Left ventricle myocardium inferior (tissue), 1 donor: ENCODE results near the gene SGTB. TPM values are rescaled to one million over a fixed set of nuclear protein-coding genes. Genes with fewer than 3 reads are reported as not detected.
"Not testable (repeated sequence)": the region's sequence is repeated elsewhere in the genome, so short reads cannot be mapped to it uniquely, and the experiment has no call there.

Experiments
- DNase-seq: peaks from one replicate; pipeline ENCODE4 v3.0.0-alpha.2; 2020
- H3K27ac ChIP-seq: fragments of 200-600 bp; replicated peaks from 2 replicates; pipeline ENCODE4 v1.8.0; 2021
- H3K27me3 ChIP-seq: fragments of 200-600 bp; 2 replicates; pipeline ENCODE4 v1.8.0; 2021; ENCODE audit warnings: low read depth
- H3K36me3 ChIP-seq: fragments of 200-600 bp; 2 replicates; pipeline ENCODE4 v1.8.0; 2021
- H3K4me1 ChIP-seq: fragments of 200-600 bp; 2 replicates; pipeline ENCODE4 v1.8.0; 2021
- H3K4me3 ChIP-seq: fragments of 200-600 bp; 2 replicates; pipeline ENCODE4 v1.8.0; 2021; ENCODE audit warnings: mild to moderate bottlenecking, moderate library complexity
- H3K9me3 ChIP-seq: fragments of 200-600 bp; replicated peaks from 2 replicates; pipeline ENCODE4 v1.8.0; 2021
- CTCF ChIP-seq: fragments of 200-600 bp; IDR thresholded peaks from 2 replicates; pipeline ENCODE4 v1.8.0; 2021; ENCODE audit warnings: antibody characterized with exemption, mild to moderate bottlenecking, borderline replicate concordance
- intact Hi-C: fragments of 100-400 bp; cut with micrococcal nuclease; formaldehyde crosslinking; loops from one replicate; pipeline ENCODE4 v1.11.0; 2022
- total RNA-seq: library from RNA; stranded (reverse); fragmentation: NEBNext Ultra II Directional; extraction: Animal tissue kit (Norgen Biotek cat#: 25700); gene quantifications from one replicate; pipeline ENCODE4 v1.2.1, GENCODE V29; 2021
- donor health status: DM: no; HTN: yes; CAD: no; lungs with severe emphysema.

Gene SGTB
- total RNA-seq, 1 donor from 2014 or later, result 7.1 TPM

DNA sequence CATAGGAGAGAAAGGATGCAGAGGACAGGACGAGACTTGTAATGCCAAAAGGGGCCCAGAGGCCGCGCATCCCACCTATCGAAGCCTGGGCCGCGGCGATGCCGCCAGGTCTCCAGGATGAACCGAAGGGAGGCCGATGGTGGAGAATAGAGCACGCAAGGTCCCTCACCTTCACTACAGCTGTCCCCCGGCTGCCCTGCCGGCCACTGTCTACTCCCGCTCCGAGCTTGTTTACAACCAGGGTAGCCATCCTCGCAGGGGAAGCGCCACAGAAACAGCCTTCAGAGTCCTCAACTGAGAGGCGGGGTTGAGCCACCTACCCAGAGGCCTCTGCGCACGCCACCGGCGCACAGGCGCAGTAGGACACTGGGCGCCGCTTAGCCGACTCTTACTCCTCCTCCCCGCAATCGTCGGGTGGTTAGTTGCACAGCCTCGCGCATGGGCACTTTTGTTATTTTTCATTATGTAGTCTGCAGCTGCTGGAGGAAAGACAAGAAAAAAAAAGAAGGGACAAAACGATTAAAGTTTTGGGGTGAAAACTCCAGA is 97.8 kb downstream of the SGTB start, which contains the start of gene TRIM23:
TRIM23 (minus strand) TSS at position 309 of the 546 bp plus-strand sequence; CDS start at position 250, 59 bp downstream.
- Histone ChIP-seq H3K36me3 (peaks cover 6% of the 10 kb centered on the region), H3K9me3 (no peaks in the 10 kb centered on the region), H3K27ac (peak within 1 kb of the TSS; percentile 95), H3K4me1 (peaks cover 68% of the 10 kb centered on the region), H3K4me3 (peak within 1 kb of the TSS; percentile 74), H3K27me3 (no peaks in the 10 kb centered on the region)
- DNase-seq, result peak; percentile 91
- intact Hi-C loops, result no loop called here
- no peak for TF ChIP-seq CTCF

GRCh38 chr5:65623482-65623881 is 98.4 kb downstream of the SGTB start:
- Histone ChIP-seq H3K27me3 (no peaks in the 10 kb centered on the region), H3K4me1 (peaks cover 68% of the 10 kb centered on the region), H3K9me3 (no peaks in the 10 kb centered on the region), H3K27ac (peak overlapping the region; percentile 95), H3K4me3 (peak overlapping the region; percentile 74), H3K36me3 (peaks cover under 1% of the 10 kb centered on the region)
- no peak for DNase-seq
- intact Hi-C loops, result no loop called here
- TF ChIP-seq CTCF, result no peak

DNA sequence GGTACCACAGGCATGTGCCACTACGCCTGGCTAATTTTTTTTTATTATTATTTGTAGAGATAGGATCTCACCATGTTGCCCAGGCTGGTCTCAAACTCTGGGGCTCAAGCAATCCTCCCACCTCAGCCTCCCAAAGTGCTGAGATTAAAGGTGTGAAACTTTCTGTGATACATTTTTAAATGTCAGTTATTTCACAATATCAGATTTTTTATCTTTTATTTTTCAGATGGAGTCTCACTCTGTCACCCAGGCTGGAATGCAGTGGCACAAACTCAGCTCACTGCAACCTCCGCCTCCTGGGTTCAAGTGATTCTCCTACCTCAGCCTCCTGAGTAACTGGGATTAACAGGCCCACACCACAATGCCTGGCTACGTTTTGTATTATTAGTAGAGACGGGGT is 99.9 kb downstream of the SGTB start:
- H3K4me3 ChIP-seq, H3K27me3 ChIP-seq, intact Hi-C loops, DNase-seq, H3K27ac ChIP-seq, H3K9me3 ChIP-seq, H3K36me3 ChIP-seq: not testable (repeated sequence)
- peaks cover 67% of the 10 kb centered on the region for H3K4me1 ChIP-seq

GRCh38 chr5:65620021-65620420 is 101.9 kb downstream of the SGTB start:
- no peak for DNase-seq
- no peak overlapping the region for H3K4me3 ChIP-seq
- no peak overlapping the region for H3K27ac ChIP-seq
- intact Hi-C loops, result no loop called here
- TF ChIP-seq CTCF, result no peak
- no peaks in the 10 kb centered on the region for H3K27me3 ChIP-seq
- no peaks in the 10 kb centered on the region for H3K9me3 ChIP-seq
- H3K36me3 ChIP-seq, result peaks cover 17% of the 10 kb centered on the region
- peaks cover 48% of the 10 kb centered on the region for H3K4me1 ChIP-seq

Other genes starting within 250 kb of the SGTB start
- 1.5 TPM for gene ADAMTS6, start 240.2 kb downstream of the SGTB start, total RNA-seq
- 0.38 TPM for gene CENPK, start 158.9 kb downstream of the SGTB start, total RNA-seq
- gene PPWD1, start 158.8 kb downstream of the SGTB start, total RNA-seq, result 19.7 TPM
- 19.1 TPM for gene TRIM23, start 97.8 kb downstream of the SGTB start, total RNA-seq
- 2.4 TPM for gene SHLD3, start 97.1 kb downstream of the SGTB start, total RNA-seq
- gene TRAPPC13, start 97.1 kb downstream of the SGTB start, total RNA-seq, result 23.3 TPM
- 12.4 TPM for gene NLN, start 96 bp upstream of the SGTB start, total RNA-seq
- 38.0 TPM for gene ERBIN, start 204.5 kb upstream of the SGTB start, total RNA-seq